ENCODE measurements around the gene ITGA7. TPM values are rescaled to one million over a fixed set of nuclear protein-coding genes. Genes with fewer than 3 reads are reported as not detected.

ITGA7 gene
- total RNA-seq, 1 experiment from 2014 or later, result 4.7 TPM

GRCh38 chr12:55642669-55643068 is 65.0 kb downstream of the ITGA7 start:
- no peak for DNase-seq (ENCODE audit: low spot score)

- no peak for DNase-seq (ENCODE audit: low spot score)
Measured at GRCh38 chr12:55642267-55642666, 65.4 kb downstream of the ITGA7 start.

GRCh38 chr12:55641595-55641994 is 66.1 kb downstream of the ITGA7 start:
- DNase-seq (ENCODE audit: low spot score), result no peak

- DNase-seq (ENCODE audit: low spot score), result no peak
Measured at GRCh38 chr12:55637467-55637866, 70.2 kb downstream of the ITGA7 start.

- DNase-seq (ENCODE audit: low spot score), result no peak
Measured at GRCh38 chr12:55636853-55637252, 70.9 kb downstream of the ITGA7 start, which contains the start of gene OR10P1. Gene OR10P1, plus strand, starts transcription at chr12:55636892. Its CDS starts 0 bp downstream, at chr12:55636892.

- no peak for DNase-seq (ENCODE audit: low spot score)
Measured at GRCh38 chr12:55636116-55636655, 71.5 kb downstream of the ITGA7 start.

Small RNA genes within 50 kb of the gene (small RNA-seq; reads per million reads assigned to genes)
- not detected for gene AC009779.1
- not detected for gene AC009779.5
- not detected for gene RF00017

Other genes with a start within 250 kb of the ITGA7 start
- gene OR6C70, start 237.8 kb downstream of the ITGA7 start, total RNA-seq (2014; rRNA removed; shearing (Covaris generic)), result not detected in 2 replicates
- not detected in 2 replicates for gene OR6C68, start 215.5 kb downstream of the ITGA7 start, total RNA-seq (2014; rRNA removed; shearing (Covaris generic))
- not detected in 2 replicates for gene OR6C4, start 158.3 kb downstream of the ITGA7 start, total RNA-seq (2014; rRNA removed; shearing (Covaris generic))
- gene OR2AP1, start 135.4 kb downstream of the ITGA7 start, total RNA-seq (2014; rRNA removed; shearing (Covaris generic)), result not detected in 2 replicates
- gene OR10P1, start 71.0 kb downstream of the ITGA7 start, total RNA-seq (2014; rRNA removed; shearing (Covaris generic)), result not detected in 2 replicates
- gene BLOC1S1, start 8.1 kb upstream of the ITGA7 start, total RNA-seq (2014; rRNA removed; shearing (Covaris generic)), result 165 and 169 TPM in 2 replicates
- gene RDH5, start 12.5 kb upstream of the ITGA7 start, total RNA-seq (2014; rRNA removed; shearing (Covaris generic)), result 5.3 and 5.7 TPM in 2 replicates
- 867 and 895 TPM in 2 replicates for gene CD63, start 21.1 kb upstream of the ITGA7 start, total RNA-seq (2014; rRNA removed; shearing (Covaris generic))
- gene GDF11, start 35.2 kb upstream of the ITGA7 start, total RNA-seq (2014; rRNA removed; shearing (Covaris generic)), result 2.0 and 3.8 TPM in 2 replicates
- gene SARNP, start 109.8 kb upstream of the ITGA7 start, total RNA-seq (2014; rRNA removed; shearing (Covaris generic)), result 39.3 and 47.7 TPM in 2 replicates
- 35.1 and 46.6 TPM in 2 replicates for gene ORMDL2, start 110.1 kb upstream of the ITGA7 start, total RNA-seq (2014; rRNA removed; shearing (Covaris generic))
- gene DNAJC14, start 121.7 kb upstream of the ITGA7 start, total RNA-seq (2014; rRNA removed; shearing (Covaris generic)), result 30.3 and 35.7 TPM in 2 replicates
- gene MMP19, start 135.0 kb upstream of the ITGA7 start, total RNA-seq (2014; rRNA removed; shearing (Covaris generic)), result not detected in 2 replicates
- gene PYM1, start 220.0 kb upstream of the ITGA7 start, total RNA-seq (2014; rRNA removed; shearing (Covaris generic)), result 50.5 and 52.1 TPM in 2 replicates
- 5.5 and 5.9 TPM in 2 replicates for gene DGKA, start 223.3 kb upstream of the ITGA7 start, total RNA-seq (2014; rRNA removed; shearing (Covaris generic))

Data from HT-29 (cell line).